Measurements from ENCODE around the gene ANKRD36. TPM values are rescaled to one million over a fixed set of nuclear protein-coding genes. Genes with fewer than 3 reads are reported as not detected.
A peak's percentile ranks its signal among the peaks of the same experiment; 100 is the strongest.
"Not testable (repeated sequence)": the region's sequence is repeated elsewhere in the genome, so short reads cannot be mapped to it uniquely, and the experiment has no call there.

The ANKRD36 gene
- total RNA-seq, 1 donor from 2014 or later, result 36.2 TPM

- H3K9me3 Mint-ChIP-seq; H3K36me3 Mint-ChIP-seq (ENCODE audit: low read depth); H3K27me3 Mint-ChIP-seq (ENCODE audit: low read depth): not testable (repeated sequence)
- peak; percentile 76 for DNase-seq (ENCODE audit: low read depth, low spot score)
- peak; percentile 92 for TF ChIP-seq CTCF (conservative IDR thresholded peaks at IDR 0.05)
- peak overlapping the region; percentile 40 for H3K27ac Mint-ChIP-seq (ENCODE audit: unreplicated experiment)
- H3K4me3 Mint-ChIP-seq, result peak overlapping the region; percentile 93
- H3K4me1 Mint-ChIP-seq, result peaks cover 17% of the 10 kb centered on the region
Observed at GRCh38 chr2:97112320-97113049, 468 bp upstream of the ANKRD36 start.

GRCh38 chr2:97113882-97114255 is 916 bp downstream of the ANKRD36 start:
- not testable (repeated sequence) for H3K27me3 Mint-ChIP-seq (ENCODE audit: low read depth); DNase-seq (ENCODE audit: low read depth, low spot score); H3K9me3 Mint-ChIP-seq; H3K36me3 Mint-ChIP-seq (ENCODE audit: low read depth)
- Mint-ChIP-seq H3K4me3 (peak overlapping the region; percentile 99), H3K27ac (ENCODE audit: unreplicated experiment) (peak overlapping the region; percentile 99), H3K4me1 (peaks cover 17% of the 10 kb centered on the region)

GRCh38 chr2:97129090-97129489 is 16.1 kb downstream of the ANKRD36 start:
- not testable (repeated sequence) for H3K27me3 Mint-ChIP-seq (ENCODE audit: low read depth); DNase-seq (ENCODE audit: low read depth, low spot score); H3K4me1 Mint-ChIP-seq; H3K27ac Mint-ChIP-seq (ENCODE audit: unreplicated experiment); H3K4me3 Mint-ChIP-seq; H3K9me3 Mint-ChIP-seq
- H3K36me3 Mint-ChIP-seq (ENCODE audit: low read depth), result peaks cover 26% of the 10 kb centered on the region

GRCh38 chr2:97144016-97144415 is 31.1 kb downstream of the ANKRD36 start:
- not testable (repeated sequence) for H3K36me3 Mint-ChIP-seq (ENCODE audit: low read depth); H3K4me1 Mint-ChIP-seq; H3K9me3 Mint-ChIP-seq; DNase-seq (ENCODE audit: low read depth, low spot score); H3K27me3 Mint-ChIP-seq (ENCODE audit: low read depth); H3K4me3 Mint-ChIP-seq; H3K27ac Mint-ChIP-seq (ENCODE audit: unreplicated experiment)

- H3K9me3 Mint-ChIP-seq, result peaks cover 11% of the 10 kb centered on the region
- not testable (repeated sequence) for DNase-seq (ENCODE audit: low read depth, low spot score); H3K27me3 Mint-ChIP-seq (ENCODE audit: low read depth); H3K4me1 Mint-ChIP-seq; H3K27ac Mint-ChIP-seq (ENCODE audit: unreplicated experiment); H3K4me3 Mint-ChIP-seq
- H3K36me3 Mint-ChIP-seq (ENCODE audit: low read depth), result peaks cover 30% of the 10 kb centered on the region
Observed at GRCh38 chr2:97166548-97166947, 53.6 kb downstream of the ANKRD36 start.

- not testable (repeated sequence) for H3K27me3 Mint-ChIP-seq (ENCODE audit: low read depth); H3K27ac Mint-ChIP-seq (ENCODE audit: unreplicated experiment); H3K4me3 Mint-ChIP-seq; H3K4me1 Mint-ChIP-seq; DNase-seq (ENCODE audit: low read depth, low spot score)
- Mint-ChIP-seq H3K9me3 (peaks cover 11% of the 10 kb centered on the region), H3K36me3 (ENCODE audit: low read depth) (peaks cover 30% of the 10 kb centered on the region)
Observed at GRCh38 chr2:97167938-97168337, 55.0 kb downstream of the ANKRD36 start.

- H3K27ac Mint-ChIP-seq (ENCODE audit: unreplicated experiment); H3K4me3 Mint-ChIP-seq; DNase-seq (ENCODE audit: low read depth, low spot score); H3K27me3 Mint-ChIP-seq (ENCODE audit: low read depth); H3K4me1 Mint-ChIP-seq: not testable (repeated sequence)
- Mint-ChIP-seq H3K36me3 (ENCODE audit: low read depth) (peaks cover 32% of the 10 kb centered on the region), H3K9me3 (peaks cover 11% of the 10 kb centered on the region)
Observed at GRCh38 chr2:97168583-97168982, 55.6 kb downstream of the ANKRD36 start.

GRCh38 chr2:97180391-97180790 is 67.4 kb downstream of the ANKRD36 start:
- peaks cover 26% of the 10 kb centered on the region for H3K36me3 Mint-ChIP-seq (ENCODE audit: low read depth)

GRCh38 chr2:97195349-97195748 is 82.4 kb downstream of the ANKRD36 start:
- H3K4me3 Mint-ChIP-seq; H3K4me1 Mint-ChIP-seq; H3K27ac Mint-ChIP-seq (ENCODE audit: unreplicated experiment); H3K9me3 Mint-ChIP-seq; H3K27me3 Mint-ChIP-seq (ENCODE audit: low read depth); DNase-seq (ENCODE audit: low read depth, low spot score): not testable (repeated sequence)
- peaks cover 19% of the 10 kb centered on the region for H3K36me3 Mint-ChIP-seq (ENCODE audit: low read depth)

More at GRCh38 chr2:97180391-97180790, 67.4 kb downstream of the ANKRD36 start:
- H3K4me3 Mint-ChIP-seq; H3K27me3 Mint-ChIP-seq (ENCODE audit: low read depth); DNase-seq (ENCODE audit: low read depth, low spot score); H3K27ac Mint-ChIP-seq (ENCODE audit: unreplicated experiment); H3K9me3 Mint-ChIP-seq; H3K4me1 Mint-ChIP-seq: not testable (repeated sequence)

GRCh38 chr2:97197251-97197650 is 84.3 kb downstream of the ANKRD36 start:
- H3K9me3 Mint-ChIP-seq; H3K4me3 Mint-ChIP-seq; H3K27ac Mint-ChIP-seq (ENCODE audit: unreplicated experiment); DNase-seq (ENCODE audit: low read depth, low spot score); H3K4me1 Mint-ChIP-seq; H3K27me3 Mint-ChIP-seq (ENCODE audit: low read depth): not testable (repeated sequence)
- H3K36me3 Mint-ChIP-seq (ENCODE audit: low read depth), result peaks cover 13% of the 10 kb centered on the region

GRCh38 chr2:97200887-97201286 is 87.9 kb downstream of the ANKRD36 start:
- not testable (repeated sequence) for H3K27me3 Mint-ChIP-seq (ENCODE audit: low read depth); DNase-seq (ENCODE audit: low read depth, low spot score); H3K4me3 Mint-ChIP-seq; H3K36me3 Mint-ChIP-seq (ENCODE audit: low read depth); H3K27ac Mint-ChIP-seq (ENCODE audit: unreplicated experiment); H3K4me1 Mint-ChIP-seq; H3K9me3 Mint-ChIP-seq

- not testable (repeated sequence) for H3K4me1 Mint-ChIP-seq; H3K4me3 Mint-ChIP-seq; H3K9me3 Mint-ChIP-seq; H3K27ac Mint-ChIP-seq (ENCODE audit: unreplicated experiment); H3K27me3 Mint-ChIP-seq (ENCODE audit: low read depth); DNase-seq (ENCODE audit: low read depth, low spot score); H3K36me3 Mint-ChIP-seq (ENCODE audit: low read depth)
Observed at GRCh38 chr2:97202643-97203250, 89.8 kb downstream of the ANKRD36 start.
